Thoracic aorta (tissue), 2 donors: ENCODE results near the gene HOXD4. TPM values are rescaled to one million over a fixed set of nuclear protein-coding genes. Genes with fewer than 3 reads are reported as not detected.

Source experiments
- ATAC-seq: fragments of 150-250 bp; one replicate; pipeline ENCODE4 v1.8.0; 2017; ENCODE audit warnings: low read depth; ENCODE audit not compliant: insufficient number of reproducible peaks, low FRiP score
- DNase-seq: peaks from one replicate; pipeline ENCODE4 v3.0.0-alpha.2; 2020; ENCODE audit warnings: low spot score
- H3K27ac ChIP-seq, 2 donors: fragments of 200-600 bp; sonication (generic); 1 replicate in 1 of 2; 2 replicates in 1 of 2; pipeline ENCODE4 v1.5.1; 2016; ENCODE audit warnings: mild to moderate bottlenecking in 2 of 2, moderate library complexity in 2 of 2
- H3K27me3 ChIP-seq: fragments of 200-600 bp; sonication (generic); replicated peaks from 2 replicates; pipeline ENCODE4 v1.6.0; 2016; ENCODE audit warnings: mild to moderate bottlenecking; ENCODE audit not compliant: insufficient read depth
- H3K36me3 ChIP-seq: fragments of 200-600 bp; sonication (generic); one replicate; pipeline ENCODE4 v1.5.1; 2016
- H3K4me1 ChIP-seq, 2 donors: fragments of 200-600 bp; sonication (generic); 1 replicate in 1 of 2; 2 replicates in 1 of 2; pipeline versions ENCODE4 v1.5.1 to v1.6.0; 2016; ENCODE audit warnings: low read depth in 2 of 2, mild to moderate bottlenecking in 1 of 2; ENCODE audit not compliant: control insufficient read depth in 1 of 2
- H3K4me3 ChIP-seq: fragments of 200-600 bp; sonication (generic); 2 replicates; pipeline ENCODE4 v1.5.1; 2016; ENCODE audit warnings: mild to moderate bottlenecking
- H3K9me3 ChIP-seq: fragments of 200-600 bp; sonication (generic); 2 replicates; pipeline ENCODE4 v1.5.1; 2016
- CTCF ChIP-seq: fragments of 200-600 bp; sonication (generic); IDR thresholded peaks from one replicate; pipeline ENCODE4 v1.5.1; 2019; ENCODE audit warnings: antibody characterized with exemption
- total RNA-seq, 2 donors: library from RNA; depleted of rRNA; stranded (reverse); fragments of >200 nt; gene quantifications; one replicate each; pipeline versions ENCODE4 v1.1.0 to v1.2.3, GENCODE V29; 2016

The HOXD4 gene
- total RNA-seq, 2 donors from 2014 or later, result 4.8 to 9.3 TPM

DNA sequence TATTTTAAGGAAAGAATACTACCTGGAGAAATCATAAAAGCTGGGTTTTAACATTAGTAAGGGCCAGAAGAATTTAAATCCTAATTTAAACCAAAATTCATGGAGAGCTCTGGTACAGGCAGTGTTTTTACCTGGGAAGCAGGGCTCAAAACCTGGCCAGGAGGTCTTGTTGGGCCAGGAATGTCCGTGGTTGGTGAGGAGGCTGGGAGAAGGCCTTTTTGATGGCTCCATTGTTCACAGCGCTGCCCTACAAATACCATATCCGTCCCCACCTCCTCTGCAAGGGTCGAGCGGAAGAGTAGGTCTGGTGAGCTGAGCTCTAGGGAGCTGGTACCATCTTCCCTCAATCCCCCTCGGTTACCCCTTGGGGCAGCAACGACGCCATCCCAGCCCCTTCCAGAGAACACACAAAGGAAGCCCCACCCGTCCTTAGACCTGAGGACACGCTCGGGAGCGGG is 26.3 kb downstream of the HOXD4 start:
- Histone ChIP-seq H3K27ac (no peak overlapping the region), H3K27me3 (peaks cover 19% of the 10 kb centered on the region), H3K4me3 (peak overlapping the region; percentile 62), H3K4me1 (peaks cover 0 to 11% of the 10 kb centered on the region in 2 donors), H3K36me3 (no peaks in the 10 kb centered on the region), H3K9me3 (no peaks in the 10 kb centered on the region)
- DNase-seq (no peak), ATAC-seq (no peak)
- no peak for TF ChIP-seq CTCF

DNA sequence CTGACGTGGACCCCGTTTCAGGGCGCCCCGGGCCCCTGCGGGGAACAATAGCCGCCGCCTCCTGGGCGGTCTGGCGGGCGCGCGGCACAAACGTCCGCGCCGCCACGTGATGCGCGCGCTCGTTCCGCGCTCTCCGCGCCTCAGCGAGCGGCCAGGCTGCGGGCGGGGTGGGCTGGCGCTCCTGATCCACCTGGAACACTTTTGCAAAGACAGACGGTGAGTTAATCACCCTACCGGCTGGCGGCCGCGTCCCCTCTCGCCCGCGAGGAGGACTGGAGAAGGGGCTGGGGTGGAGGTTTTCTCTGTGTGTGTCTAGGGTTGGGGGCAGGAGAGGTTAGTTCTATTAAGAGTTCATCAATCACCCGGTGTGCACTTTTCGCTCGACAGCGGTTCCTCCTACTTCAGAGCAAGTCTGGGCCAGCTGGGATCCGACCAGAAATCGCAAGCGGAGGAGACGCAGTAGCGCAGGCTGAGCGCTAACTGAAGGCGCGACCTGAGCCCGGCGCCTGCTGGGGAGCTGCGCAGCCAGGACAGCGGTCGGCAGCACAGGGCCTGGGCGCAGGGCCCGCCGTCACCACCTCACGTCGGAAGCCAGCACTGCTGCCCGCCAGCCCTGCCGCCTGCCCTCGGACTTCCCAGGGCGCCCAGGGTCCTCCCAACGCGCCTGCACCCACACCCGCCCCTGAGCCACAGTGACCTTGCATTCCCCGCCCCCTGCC is 26.8 kb downstream of the HOXD4 start:
- Histone ChIP-seq H3K27ac (no peak overlapping the region), H3K4me3 (peak overlapping the region; percentile 62), H3K4me1 (peaks cover 0 to 11% of the 10 kb centered on the region in 2 donors), H3K36me3 (no peaks in the 10 kb centered on the region), H3K27me3 (peaks cover 15% of the 10 kb centered on the region), H3K9me3 (no peaks in the 10 kb centered on the region)
- no peak for DNase-seq
- ATAC-seq, result no peak
- TF ChIP-seq CTCF, result no peak

DNA sequence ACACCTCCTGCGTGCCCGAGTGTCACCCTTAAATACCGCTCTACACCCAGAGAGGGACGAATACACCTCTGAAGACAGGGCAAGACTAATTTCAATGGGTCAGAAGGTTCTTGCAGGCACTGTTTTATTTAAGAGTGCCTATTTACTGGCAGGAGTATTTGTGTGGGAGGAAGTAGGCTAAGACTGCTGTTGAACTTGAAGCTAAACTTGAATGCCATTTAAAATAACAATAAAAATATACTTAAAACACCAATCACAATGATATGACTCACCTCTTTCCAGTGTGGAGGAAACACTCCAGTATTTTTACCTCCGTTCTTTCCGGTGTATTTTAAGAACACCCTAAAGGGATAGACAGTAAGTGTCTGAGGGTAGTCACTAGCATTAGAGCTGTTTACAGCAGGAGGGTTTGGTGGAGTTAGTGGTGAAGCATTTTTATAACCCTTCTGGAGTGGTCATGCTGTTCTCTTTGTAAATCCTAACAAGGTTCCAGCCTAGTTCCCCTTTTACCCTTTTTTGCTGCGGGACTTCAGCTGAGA is 27.5 kb downstream of the HOXD4 start:
- Histone ChIP-seq H3K9me3 (no peaks in the 10 kb centered on the region), H3K4me1 (peaks cover 0 to 11% of the 10 kb centered on the region in 2 donors), H3K4me3 (peak overlapping the region; percentile 62), H3K36me3 (no peaks in the 10 kb centered on the region), H3K27ac (no peak overlapping the region), H3K27me3 (peaks cover 15% of the 10 kb centered on the region)
- ATAC-seq, result no peak
- DNase-seq, result no peak
- TF ChIP-seq CTCF, result no peak

DNA sequence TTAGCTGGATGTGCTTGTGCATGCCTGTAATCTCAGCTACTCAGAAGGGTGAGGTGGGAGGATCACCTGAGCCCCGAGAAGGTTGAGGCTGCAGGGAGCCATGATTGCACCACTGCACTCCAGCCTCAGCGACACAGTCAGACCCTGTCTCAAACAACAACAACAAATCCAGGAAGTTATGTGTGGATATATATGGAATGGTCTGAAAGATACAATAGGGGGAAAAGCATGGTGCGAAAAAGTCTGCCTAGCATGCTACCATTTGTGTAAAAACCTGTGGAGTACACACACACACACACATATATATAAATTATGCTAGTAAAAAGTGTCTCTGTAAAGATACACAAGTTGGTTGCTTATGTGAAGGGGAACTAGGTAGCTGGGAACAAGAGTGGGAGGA is 30.2 kb downstream of the HOXD4 start:
- Histone ChIP-seq H3K4me3 (no peak overlapping the region), H3K9me3 (no peaks in the 10 kb centered on the region), H3K27me3 (peaks cover 6% of the 10 kb centered on the region), H3K4me1 (peaks cover 0 to 11% of the 10 kb centered on the region in 2 donors), H3K27ac (no peak overlapping the region), H3K36me3 (no peaks in the 10 kb centered on the region)
- DNase-seq (no peak), ATAC-seq (no peak)
- TF ChIP-seq CTCF, result no peak

DNA sequence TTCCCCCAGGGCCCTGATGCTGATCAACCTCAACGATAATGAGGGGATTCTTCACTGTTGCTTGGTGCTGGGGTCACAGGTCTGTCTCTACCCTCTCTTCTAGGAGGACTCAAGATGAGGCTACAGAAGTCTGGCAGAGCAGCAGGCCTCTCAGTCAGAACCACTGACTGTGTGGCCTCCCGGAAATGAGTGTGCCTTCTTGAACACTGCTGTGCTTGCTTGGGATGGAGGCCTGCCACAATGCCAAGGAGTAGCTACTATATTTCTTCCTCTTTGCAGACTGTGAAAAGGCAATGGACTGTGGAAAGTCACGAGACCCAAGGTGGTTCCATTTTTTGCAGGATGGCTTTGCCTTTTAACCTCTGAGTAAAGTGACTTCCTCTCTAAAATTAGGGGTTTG is 31.3 kb downstream of the HOXD4 start:
- Histone ChIP-seq H3K9me3 (no peaks in the 10 kb centered on the region), H3K27ac (no peak overlapping the region), H3K27me3 (peaks cover 6% of the 10 kb centered on the region), H3K36me3 (no peaks in the 10 kb centered on the region), H3K4me3 (no peak overlapping the region), H3K4me1 (peaks cover 0 to 13% of the 10 kb centered on the region in 2 donors)
- no peak for DNase-seq
- TF ChIP-seq CTCF, result no peak
- no peak for ATAC-seq
